Tibial artery (tissue), 4 donors: ENCODE measurements around the gene PCIF1.

Source experiments
- DNase-seq, 2 donors: peaks; one replicate each; pipeline ENCODE4 v3.0.0-alpha.2; 2019
- H3K27ac ChIP-seq, 2 donors: fragments of 200-600 bp; sonication (generic) in 1 of 2; 1 replicate in 1 of 2; 2 replicates in 1 of 2; pipeline ENCODE4 v1.5.1; 2018 to 2019; ENCODE audit warnings: mild to moderate bottlenecking in 1 of 2
- H3K27me3 ChIP-seq, 2 donors: fragments of 200-600 bp; sonication (generic) in 1 of 2; one replicate each; pipeline versions ENCODE4 v1.5.1 to v1.6.0; 2016 to 2019
- H3K36me3 ChIP-seq, 3 donors: fragments of 200-600 bp; sonication (generic) in 2 of 3; one replicate each; pipeline ENCODE4 v1.5.1; 2016 to 2019; ENCODE audit warnings: mild to moderate bottlenecking in 2 of 3
- H3K4me1 ChIP-seq, 4 donors: fragments of 200-600 bp; sonication (generic) in 2 of 4; 1 replicate in 3 of 4; 2 replicates in 1 of 4; pipeline ENCODE4 v1.5.1; 2016 to 2019
- H3K4me3 ChIP-seq, 2 donors: fragments of 200-600 bp; sonication (generic) in 1 of 2; 1 replicate in 1 of 2; 2 replicates in 1 of 2; pipeline ENCODE4 v1.5.1; 2018 to 2019; ENCODE audit warnings: mild to moderate bottlenecking in 2 of 2
- H3K9me3 ChIP-seq, 3 donors: fragments of 200-600 bp; sonication (generic) in 1 of 3; one replicate each; pipeline ENCODE4 v1.5.1; 2016 to 2019
- intact Hi-C: fragments of 100-400 bp; cut with DNase I; formaldehyde crosslinking; loops from one replicate; pipeline ENCODE4 v1.15.0; 2023; ENCODE audit warnings: low total_unique reads
- TF ChIP-seq, protein P1 (sequence below), 2 experiments: fragments of 200-600 bp in 1 of 2; fragments of 450-650 bp in 1 of 2; IDR thresholded peaks; one replicate each; pipeline ENCODE4 v1.5.1; 2017 to 2019; ENCODE audit warnings: antibody characterized with exemption in 2 of 2, mild to moderate bottlenecking in 1 of 2, moderate library complexity in 1 of 2

The PCIF1 gene

DNA sequence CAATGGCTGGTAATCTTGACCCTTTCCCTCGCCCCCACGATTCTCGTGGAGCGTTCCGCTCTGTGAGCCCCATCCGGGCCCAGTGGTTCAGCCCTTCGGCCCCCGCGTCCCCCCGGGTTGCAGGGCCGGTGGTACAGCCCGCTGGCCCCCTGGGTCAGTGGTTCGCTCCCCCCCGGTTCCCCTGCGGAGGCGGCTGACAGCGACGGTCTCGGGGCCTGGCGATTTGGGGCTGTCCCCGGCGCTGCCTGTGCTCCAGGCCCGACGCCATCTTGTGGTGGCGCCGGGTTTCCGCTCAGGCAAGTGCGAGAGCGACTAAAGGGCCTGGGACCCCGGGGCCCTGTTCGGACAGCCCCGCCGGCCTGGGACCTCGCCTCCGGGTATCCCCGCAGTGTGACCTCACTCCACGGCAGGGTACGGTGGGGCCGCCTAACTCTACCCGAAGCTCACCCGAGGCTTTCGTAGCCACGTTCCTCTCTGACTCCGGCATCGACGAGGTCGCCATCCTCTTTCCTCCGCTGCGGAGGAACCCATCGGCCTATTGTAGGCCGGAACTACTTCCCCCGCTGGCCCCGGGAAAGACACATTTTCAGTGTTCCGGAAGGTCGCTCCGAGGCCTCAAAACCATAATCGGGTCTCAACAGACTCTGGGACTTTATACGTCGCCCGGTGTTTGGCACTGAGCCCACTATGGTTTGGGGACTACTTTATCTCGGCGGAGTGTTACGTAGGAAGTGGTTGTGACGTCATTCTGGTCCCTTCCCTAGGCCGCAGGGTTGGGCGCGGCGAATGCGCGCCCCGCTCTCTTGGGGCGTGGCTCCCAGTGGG is 37.4 kb downstream of the PCIF1 start, which contains the start of gene ZNF335:
Gene ZNF335 (minus strand): TSS at position 529 of the 825 bp plus-strand sequence. CDS start 793 bp downstream, outside the sequence.
- Histone ChIP-seq H3K4me1 (peaks cover 4 to 34% (median 18%) of the 10 kb centered on the region in 4 donors), H3K4me3 (peak within 1 kb of the TSS; percentile 69 to 75), H3K36me3 (peaks cover 21 to 31% (median 25%) of the 10 kb centered on the region in 3 donors), H3K27me3 (no peaks in the 10 kb centered on the region), H3K27ac (peak within 1 kb of the TSS; percentile 98 to 100), H3K9me3 (no peaks in the 10 kb centered on the region)
- TF ChIP-seq, protein P1, sequence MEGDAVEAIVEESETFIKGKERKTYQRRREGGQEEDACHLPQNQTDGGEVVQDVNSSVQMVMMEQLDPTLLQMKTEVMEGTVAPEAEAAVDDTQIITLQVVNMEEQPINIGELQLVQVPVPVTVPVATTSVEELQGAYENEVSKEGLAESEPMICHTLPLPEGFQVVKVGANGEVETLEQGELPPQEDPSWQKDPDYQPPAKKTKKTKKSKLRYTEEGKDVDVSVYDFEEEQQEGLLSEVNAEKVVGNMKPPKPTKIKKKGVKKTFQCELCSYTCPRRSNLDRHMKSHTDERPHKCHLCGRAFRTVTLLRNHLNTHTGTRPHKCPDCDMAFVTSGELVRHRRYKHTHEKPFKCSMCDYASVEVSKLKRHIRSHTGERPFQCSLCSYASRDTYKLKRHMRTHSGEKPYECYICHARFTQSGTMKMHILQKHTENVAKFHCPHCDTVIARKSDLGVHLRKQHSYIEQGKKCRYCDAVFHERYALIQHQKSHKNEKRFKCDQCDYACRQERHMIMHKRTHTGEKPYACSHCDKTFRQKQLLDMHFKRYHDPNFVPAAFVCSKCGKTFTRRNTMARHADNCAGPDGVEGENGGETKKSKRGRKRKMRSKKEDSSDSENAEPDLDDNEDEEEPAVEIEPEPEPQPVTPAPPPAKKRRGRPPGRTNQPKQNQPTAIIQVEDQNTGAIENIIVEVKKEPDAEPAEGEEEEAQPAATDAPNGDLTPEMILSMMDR (IDR thresholded peaks at IDR 0.05): peak; percentile 46 to 58
- DNase-seq: peak; percentile 92 to 97
- intact Hi-C loops: loop anchor here (5.0 kb wide), 1 partner anchor 35 kb away; no protein-coding TSS in a partner anchor

DNA sequence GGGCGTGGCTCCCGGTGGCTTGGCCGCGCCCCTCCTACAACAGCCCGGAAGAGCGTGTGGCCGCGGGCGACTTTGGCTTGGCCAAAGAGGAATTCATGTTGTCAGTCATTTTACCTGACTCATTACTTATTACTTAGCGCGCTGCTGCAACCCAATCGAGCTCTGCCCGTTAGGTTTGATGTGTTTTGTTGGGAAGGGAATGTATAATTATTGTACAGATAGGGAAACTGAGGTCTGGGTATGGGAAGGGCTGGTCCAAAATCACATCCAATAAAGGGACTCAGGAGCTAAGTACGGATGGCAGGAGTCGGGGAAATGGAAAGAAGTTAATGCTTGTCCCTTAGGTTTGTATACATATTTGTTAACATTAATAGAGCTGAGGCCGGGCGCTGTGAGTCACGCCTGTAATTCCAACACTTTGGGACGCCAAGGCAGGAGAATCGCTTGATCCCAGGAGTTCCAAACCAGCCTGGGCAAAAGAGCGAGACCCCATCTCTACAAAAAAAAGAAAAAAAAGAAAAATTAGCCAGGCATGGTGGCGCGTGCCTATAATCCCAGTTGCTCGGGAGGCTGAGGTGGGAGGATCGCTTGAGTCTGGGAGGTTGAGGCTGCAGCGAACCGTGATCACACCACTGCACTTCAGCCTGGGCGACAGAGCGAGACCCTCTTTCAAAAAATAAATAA is 38.2 kb downstream of the PCIF1 start:
- Histone ChIP-seq H3K4me1 (peaks cover 4 to 34% (median 18%) of the 10 kb centered on the region in 4 donors), H3K9me3 (no peaks in the 10 kb centered on the region), H3K27ac (peak overlapping the region; percentile 98 to 100), H3K4me3 (peak overlapping the region; percentile 69 to 75), H3K36me3 (peaks cover 13 to 23% (median 17%) of the 10 kb centered on the region in 3 donors), H3K27me3 (no peaks in the 10 kb centered on the region)
- intact Hi-C loops: loop anchor here (5.0 kb wide), 1 partner anchor 35 kb away; no protein-coding TSS in a partner anchor
- DNase-seq: no peak
- TF ChIP-seq, protein P1 (IDR thresholded peaks at IDR 0.05): no peak

DNA sequence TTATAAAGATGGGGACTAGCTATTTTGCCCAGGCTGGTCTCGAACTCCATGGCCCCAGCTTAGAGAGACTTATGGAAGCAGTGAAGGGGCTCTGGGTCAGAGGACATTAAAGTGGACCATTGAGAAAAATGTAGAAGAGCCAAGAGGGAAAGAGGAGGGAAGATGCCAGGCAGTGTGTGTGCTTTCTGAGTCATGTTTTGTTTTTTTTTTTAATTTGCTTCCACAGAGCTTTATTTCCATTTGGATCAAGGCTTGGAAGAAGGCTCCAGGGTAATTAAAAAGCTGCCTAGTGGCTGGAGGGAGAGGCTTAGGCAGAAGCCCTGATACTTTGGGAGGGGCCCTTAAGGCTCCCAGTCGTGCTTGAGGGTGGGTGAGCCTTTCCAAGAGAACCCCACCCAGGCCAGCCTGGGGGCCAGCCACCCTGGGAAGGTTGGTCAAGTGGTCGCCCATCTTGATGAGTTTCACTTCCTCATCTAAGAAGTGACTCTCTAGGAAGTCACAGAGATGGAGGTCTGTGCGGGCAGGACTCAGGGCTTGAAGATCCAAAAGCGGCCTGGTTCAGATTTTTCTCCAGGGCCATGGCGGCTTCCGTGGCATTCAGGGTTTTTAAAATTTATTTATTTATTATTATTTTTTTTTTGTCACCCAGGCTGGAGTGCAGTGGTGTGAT is 40.5 kb downstream of the PCIF1 start:
- DNase-seq: no peak

DNA sequence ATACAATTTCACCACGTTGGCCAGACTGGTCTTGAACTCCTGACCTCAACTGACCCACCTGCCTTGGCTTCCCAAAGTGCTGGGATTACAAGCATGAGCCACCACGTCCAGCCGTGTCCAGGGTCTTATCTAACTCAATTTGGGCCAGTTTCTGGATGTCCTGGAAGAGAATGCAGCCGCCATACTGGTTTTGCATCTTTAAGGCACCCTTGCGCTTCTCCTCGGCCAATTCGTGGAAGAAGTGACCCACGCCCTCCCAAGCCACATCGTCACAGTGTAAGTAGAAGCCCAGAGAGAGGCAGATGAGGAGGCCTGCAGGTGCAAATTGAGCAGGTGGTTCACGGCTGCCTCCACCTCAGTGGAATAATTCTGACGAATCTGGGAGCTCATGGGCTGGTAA is 41.2 kb downstream of the PCIF1 start:
- no peaks in the 10 kb centered on the region for H3K9me3 ChIP-seq
- H3K27me3 ChIP-seq: no peaks in the 10 kb centered on the region
- DNase-seq: no peak
- TF ChIP-seq, protein P1 (IDR thresholded peaks at IDR 0.05): no peak
- no peak overlapping the region for H3K4me3 ChIP-seq
- H3K27ac ChIP-seq: no peak overlapping the region
- intact Hi-C loops: no loop called here
- no peaks in the 10 kb centered on the region for H3K36me3 ChIP-seq
- H3K4me1 ChIP-seq: peaks cover 0 to 11% (median 6%) of the 10 kb centered on the region in 4 donors

More for the DNA sequence above, 40.5 kb downstream of the PCIF1 start:
- peaks cover 3 to 18% (median 10%) of the 10 kb centered on the region in 4 donors for H3K4me1 ChIP-seq
- H3K36me3 ChIP-seq: no peaks in the 10 kb centered on the region
- H3K27me3 ChIP-seq: no peaks in the 10 kb centered on the region
- no peak overlapping the region for H3K4me3 ChIP-seq
- intact Hi-C loops: loop anchor here (5.0 kb wide), 1 partner anchor 38 kb away; no protein-coding TSS in a partner anchor
- H3K27ac ChIP-seq: no peak overlapping the region
- H3K9me3 ChIP-seq: no peaks in the 10 kb centered on the region
- TF ChIP-seq, protein P1 (IDR thresholded peaks at IDR 0.05): no peak

DNA sequence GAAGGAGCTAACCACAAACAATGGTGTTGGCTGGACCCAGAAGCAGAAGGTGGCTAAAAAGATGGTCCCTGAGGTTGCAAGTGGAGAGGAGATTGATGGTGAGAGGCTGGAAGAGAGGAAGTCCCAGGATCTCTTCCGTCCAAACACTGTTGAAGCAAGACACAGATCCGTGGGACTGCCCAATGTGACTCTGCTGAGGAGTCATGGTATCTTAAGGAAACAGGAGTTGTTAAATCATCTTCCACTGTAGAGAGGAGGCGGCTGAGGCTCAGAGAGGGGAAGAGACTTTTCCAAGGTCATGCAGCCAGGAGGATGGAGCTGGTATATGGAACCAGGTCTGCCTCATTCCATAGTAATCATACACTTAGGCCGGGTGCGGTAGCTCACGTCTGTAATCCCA is 41.6 kb downstream of the PCIF1 start:
- H3K4me3 ChIP-seq: no peak overlapping the region
- intact Hi-C loops: no loop called here

More for the DNA sequence above, 41.6 kb downstream of the PCIF1 start:
- H3K36me3 ChIP-seq: no peaks in the 10 kb centered on the region
- no peak overlapping the region for H3K27ac ChIP-seq
- H3K27me3 ChIP-seq: peaks cover 0 to 2% of the 10 kb centered on the region in 2 donors
- peaks cover 0 to 7% (median 3%) of the 10 kb centered on the region in 4 donors for H3K4me1 ChIP-seq
- TF ChIP-seq, protein P1 (IDR thresholded peaks at IDR 0.05): no peak
- H3K9me3 ChIP-seq: no peaks in the 10 kb centered on the region
- no peak for DNase-seq
